ENCODE measurements around the gene ZBTB7C.
"Not testable (repeated sequence)": the region's sequence is repeated elsewhere in the genome, so short reads cannot be mapped to it uniquely, and the experiment has no call there.

Gene ZBTB7C

DNA sequence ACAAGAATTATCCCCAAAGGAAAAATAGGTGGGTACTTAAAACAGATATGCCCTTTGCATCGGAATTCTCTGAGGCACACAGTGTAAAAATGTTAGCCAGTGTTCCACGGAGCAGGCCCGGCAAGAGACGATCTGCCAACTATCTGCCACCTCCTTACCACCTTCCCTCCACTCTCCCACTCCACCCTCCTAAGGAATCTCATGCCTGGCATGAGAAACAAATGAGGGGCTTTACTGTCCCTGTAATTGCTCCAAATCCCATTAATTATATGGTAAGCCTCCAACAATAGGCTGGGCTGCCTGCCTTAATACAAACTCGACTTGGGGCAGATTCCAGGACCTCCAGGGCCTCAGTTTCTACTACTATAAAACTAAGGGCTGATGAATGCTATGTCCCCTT lies 102.3 kb downstream of the ZBTB7C start:
- no peak for FAIRE-seq
- no peak for DNase-seq (ENCODE audit: insufficient read length, low spot score)

GRCh38 chr18:48304906-48305693 lies 104.1 kb downstream of the ZBTB7C start:
- no peak for DNase-seq (ENCODE audit: insufficient read length, low spot score)

DNA sequence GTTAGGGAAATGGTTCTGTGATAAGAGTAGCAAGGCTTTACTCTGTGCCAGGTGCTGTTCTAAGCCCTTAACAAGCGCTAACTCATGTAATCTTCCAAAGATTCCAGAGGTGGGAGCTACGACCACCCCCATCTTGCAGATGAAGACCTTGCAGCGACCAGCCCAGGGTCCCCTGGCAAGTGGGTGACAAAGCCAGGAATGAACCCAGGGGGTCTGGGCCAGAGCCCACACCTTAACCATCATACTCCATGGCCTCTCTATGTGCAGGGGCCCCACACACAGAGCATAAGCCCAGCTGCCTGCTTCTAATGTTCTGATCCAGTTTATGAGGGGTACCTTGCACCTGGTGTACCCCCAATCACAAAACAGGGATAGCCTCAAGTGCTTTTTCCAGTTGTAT lies 105.3 kb downstream of the ZBTB7C start:
- FAIRE-seq (no peak), DNase-seq (ENCODE audit: insufficient read length, low spot score) (no peak)

More at GRCh38 chr18:48304906-48305693, 104.1 kb downstream of the ZBTB7C start:
- FAIRE-seq: no peak

DNA sequence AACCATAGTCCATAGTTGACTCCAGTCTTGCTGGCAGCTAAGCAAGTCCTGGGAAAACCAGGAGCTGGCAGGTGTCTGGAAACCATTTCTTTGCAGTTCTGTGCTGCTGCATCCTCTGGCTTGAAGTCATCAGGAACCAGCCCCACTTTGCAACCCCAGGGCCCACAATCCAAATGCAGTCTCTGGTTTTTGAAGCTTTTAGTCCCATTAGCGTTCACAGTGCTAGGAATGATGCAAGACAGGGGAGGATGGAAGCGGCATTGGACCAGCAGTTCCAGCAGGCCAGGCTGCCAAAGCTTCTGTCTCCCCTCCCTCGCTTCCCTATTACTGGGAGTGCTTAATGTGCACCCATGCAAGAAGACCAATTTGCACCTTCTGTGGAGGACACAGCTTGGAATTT lies 106.4 kb downstream of the ZBTB7C start:
- FAIRE-seq (no peak), DNase-seq (ENCODE audit: insufficient read length, low spot score) (no peak)

DNA sequence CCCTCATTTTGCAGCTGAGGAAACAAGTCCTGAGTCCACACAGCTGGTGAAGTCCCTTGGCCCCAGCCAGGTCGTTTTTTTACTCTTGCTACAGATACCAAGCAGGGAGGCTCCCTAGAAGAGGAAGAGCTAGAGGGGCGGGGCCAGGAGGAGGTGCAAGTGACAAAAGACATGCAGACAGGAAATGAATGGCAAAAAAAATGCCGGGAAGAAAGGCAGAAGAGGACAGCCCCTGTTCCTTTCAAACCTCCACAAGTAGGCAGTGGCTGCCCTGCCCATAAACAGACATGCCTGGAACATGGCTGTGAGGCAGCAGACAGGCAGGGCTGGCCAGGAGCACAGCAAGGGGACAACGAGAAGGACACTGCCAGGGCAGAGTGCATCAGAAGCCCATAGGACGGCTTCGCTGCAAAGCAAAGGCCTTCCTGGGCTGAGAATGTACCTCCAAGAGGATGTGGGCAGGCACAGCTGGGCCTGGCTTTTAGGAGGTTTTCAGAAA lies 108.7 kb downstream of the ZBTB7C start:
- FAIRE-seq: no peak
- DNase-seq (ENCODE audit: insufficient read length, low spot score): no peak

DNA sequence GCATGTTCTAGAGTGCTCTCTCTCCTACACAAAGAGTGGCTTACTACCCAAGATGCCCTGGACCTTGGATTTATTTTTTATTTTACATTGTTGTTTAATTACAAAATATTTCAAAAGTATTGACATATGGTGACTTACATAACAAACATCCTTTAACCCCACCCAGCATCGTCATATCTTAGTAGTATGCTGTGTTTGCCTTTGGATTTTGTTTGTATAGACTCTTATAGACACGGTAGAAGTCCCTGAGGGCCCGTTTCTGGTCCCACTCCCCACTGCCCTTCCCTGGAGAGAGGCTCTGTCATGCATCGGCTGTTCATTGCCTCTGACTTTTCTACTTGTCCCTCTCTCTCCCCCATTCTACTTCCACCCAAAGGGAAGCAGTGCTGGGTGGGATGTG lies 112.0 kb downstream of the ZBTB7C start:
- DNase-seq (ENCODE audit: insufficient read length, low spot score) (no peak), FAIRE-seq (no peak)

- FAIRE-seq: no peak
- DNase-seq (ENCODE audit: insufficient read length, low spot score): no peak
Measured at GRCh38 chr18:48296581-48296980, 112.6 kb downstream of the ZBTB7C start.

- FAIRE-seq (no peak), DNase-seq (ENCODE audit: insufficient read length, low spot score) (no peak)
Measured at GRCh38 chr18:48295586-48296311, 113.4 kb downstream of the ZBTB7C start.

GRCh38 chr18:48294899-48295585 lies 114.1 kb downstream of the ZBTB7C start:
- DNase-seq (ENCODE audit: insufficient read length, low spot score): no peak
- no peak for FAIRE-seq

DNA sequence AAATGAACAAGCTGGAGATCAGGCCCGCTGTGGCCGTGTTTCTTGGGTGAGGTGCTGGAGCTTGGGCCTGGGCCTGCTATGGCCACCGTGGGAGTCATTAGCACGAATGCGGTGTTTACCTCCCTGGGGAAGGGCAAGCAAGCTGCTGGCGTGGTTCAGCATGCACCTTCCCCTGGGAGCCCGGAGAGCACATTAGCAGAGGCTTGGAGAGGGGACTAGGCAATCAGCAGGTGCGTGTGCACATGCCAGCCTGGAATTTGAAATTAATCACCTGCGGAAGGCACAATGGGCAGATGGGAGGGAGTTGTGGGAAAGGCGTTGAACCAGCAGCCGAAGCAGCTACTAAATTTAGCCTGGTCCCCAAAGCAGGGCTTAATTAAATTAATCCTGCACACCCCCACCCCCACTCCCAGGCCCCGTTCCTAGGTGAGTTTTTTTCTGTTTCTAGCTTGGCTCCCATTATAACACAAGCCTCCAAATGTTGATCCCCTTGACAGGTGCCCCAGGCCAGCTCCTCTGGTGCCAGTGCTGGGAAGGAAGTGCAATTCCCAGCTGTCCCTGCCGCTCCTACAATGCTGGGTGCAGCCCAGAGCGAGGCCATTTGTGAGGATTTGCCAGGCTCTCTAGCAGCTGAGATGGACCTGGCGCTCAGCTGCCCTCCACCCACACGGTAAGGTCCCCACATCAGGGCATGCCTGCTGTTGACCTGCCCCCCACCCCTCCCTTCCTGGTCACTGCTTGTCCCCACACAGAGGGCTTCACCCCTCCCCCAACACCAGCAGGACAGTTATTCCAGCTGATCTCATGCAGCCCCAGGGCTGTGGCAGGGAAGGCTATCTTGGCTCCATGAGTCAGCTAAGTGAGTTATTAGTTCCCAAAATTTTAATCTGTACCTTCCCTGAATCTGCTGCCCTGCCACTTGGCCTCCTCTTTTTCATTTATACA lies 115.0 kb downstream of the ZBTB7C start:
- FAIRE-seq: no peak
- no peak for DNase-seq (ENCODE audit: insufficient read length, low spot score)

DNA sequence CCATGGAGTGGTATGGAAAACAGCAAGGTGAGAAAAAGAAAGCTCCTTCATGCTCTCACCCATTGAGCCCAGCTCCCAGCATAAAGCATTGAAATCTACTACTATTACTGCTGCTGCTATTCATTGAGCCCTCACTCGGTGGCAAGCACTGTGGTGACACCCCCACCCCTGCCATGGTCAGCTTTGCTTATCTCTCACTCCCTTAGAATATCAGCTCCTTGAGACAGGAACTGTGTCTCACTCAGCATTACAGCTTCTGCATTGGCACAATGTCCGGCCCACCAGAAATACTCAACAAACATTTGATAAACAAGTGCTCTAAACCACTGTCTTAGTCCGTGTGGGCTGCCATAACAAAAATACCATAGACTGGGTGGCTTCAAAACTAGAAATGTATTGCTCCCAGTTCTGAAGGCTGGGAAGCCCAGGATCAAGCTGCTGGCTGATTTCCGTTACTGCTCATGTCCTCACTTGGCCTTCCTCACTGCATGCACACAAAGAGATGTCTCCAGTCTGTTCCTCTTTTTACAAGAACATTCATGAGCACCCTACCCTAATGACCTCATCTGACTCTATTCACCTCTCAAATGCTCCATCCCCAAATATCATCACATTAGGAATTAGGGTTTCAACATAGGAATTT lies 116.3 kb downstream of the ZBTB7C start:
- DNase-seq (ENCODE audit: insufficient read length, low spot score): no peak
- FAIRE-seq: no peak

GRCh38 chr18:48292229-48292628 lies 117.0 kb downstream of the ZBTB7C start:
- DNase-seq (ENCODE audit: insufficient read length, low spot score) (no peak), FAIRE-seq (no peak)

DNA sequence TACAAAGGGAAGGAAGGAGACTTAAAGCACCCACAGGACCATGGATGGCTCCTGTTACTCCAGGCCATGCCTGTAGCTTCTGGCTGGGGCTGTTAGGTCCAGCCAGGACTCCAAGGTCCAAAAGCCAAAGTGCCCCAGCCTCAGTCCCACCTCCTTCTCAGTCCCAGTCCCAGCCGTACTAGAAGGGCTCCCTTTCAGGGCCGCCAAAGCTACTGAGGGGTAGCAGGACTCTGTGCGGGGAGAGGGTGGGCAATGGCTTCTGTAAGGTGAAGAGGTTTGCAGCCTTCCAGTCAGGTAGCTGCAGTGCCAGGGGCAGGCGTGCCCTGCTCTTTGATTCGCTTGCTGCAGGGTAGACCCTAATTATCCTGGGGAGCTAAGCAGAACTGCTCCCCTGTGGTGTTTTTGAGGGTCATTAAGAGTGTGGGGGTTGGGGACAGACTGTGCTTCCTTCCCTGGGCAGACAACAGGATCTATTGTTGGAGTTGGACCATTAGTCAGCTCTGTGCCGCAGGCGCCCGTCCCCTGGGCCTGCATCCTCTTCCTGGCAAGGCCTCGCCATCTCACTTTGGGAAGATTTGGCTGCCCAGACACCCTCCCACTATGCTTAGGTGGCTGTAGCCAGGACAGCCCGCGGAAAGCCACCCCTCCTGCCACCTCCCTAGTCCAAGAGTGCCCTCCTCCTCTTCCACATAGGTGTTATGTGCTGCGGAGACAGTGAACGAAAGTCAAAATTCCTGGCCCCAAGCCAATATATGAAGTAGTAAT lies 118.8 kb downstream of the ZBTB7C start:
- DNase-seq (ENCODE audit: insufficient read length, low spot score) (no peak), FAIRE-seq (no peak)

GRCh38 chr18:48284743-48285142 lies 124.4 kb downstream of the ZBTB7C start:
- no peak for DNase-seq (ENCODE audit: insufficient read length, low spot score)
- FAIRE-seq: no peak

GRCh38 chr18:48284011-48284410 lies 125.2 kb downstream of the ZBTB7C start:
- not testable (repeated sequence) for FAIRE-seq

GRCh38 chr18:48281460-48281859 lies 127.7 kb downstream of the ZBTB7C start:
- not testable (repeated sequence) for FAIRE-seq; DNase-seq (ENCODE audit: insufficient read length, low spot score)

More at GRCh38 chr18:48284011-48284410, 125.2 kb downstream of the ZBTB7C start:
- DNase-seq (ENCODE audit: insufficient read length, low spot score): not testable (repeated sequence)

GRCh38 chr18:48279312-48279711 lies 129.9 kb downstream of the ZBTB7C start:
- FAIRE-seq (no peak), DNase-seq (ENCODE audit: insufficient read length, low spot score) (no peak)

DNA sequence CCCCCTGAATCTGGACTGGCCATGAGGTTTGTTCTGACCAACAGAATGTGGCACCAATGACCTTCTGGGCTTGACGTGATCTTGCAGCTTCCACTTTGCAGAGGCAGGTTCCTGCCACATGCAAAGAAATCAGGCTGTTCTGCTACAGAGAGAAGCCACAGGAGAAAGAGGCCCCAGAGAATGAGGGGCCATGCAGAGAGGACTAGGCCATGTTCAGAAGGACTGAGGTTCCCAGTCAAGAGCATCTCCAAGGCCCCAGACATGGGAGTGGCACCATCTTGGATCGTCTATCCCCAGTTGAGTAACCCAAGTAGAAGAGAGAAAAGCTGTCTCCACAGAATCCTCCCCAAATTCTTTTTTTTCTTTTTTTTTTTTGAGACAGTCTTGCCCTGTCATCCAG lies 131.1 kb downstream of the ZBTB7C start:
- no peak for FAIRE-seq
- DNase-seq (ENCODE audit: insufficient read length, low spot score): no peak

DNA sequence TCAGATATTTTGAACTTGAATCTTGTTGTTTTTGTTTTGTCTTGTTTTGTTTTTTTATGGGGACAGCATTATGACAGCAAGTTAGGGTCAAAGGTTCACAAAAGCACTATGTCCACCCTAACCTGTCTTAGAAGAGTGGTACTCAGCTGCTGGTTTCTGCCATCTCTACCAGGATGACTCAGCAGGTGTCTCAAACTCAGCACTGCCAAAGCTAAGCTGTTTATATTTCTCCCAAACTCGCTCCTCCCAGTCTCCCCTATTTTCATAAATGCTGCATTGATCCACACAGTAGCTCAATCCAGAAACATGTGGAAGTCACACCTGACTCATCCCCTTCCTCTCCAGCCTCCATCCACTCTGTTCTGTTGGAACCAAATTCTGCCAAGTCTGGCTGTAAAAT lies 134.9 kb downstream of the ZBTB7C start:
- no peak for DNase-seq (ENCODE audit: insufficient read length, low spot score)
- FAIRE-seq: no peak
